Measurements from ENCODE around the gene CHML.

Gene CHML

GRCh38 chr1:241640149-241640866 lies at the start of gene CHML, which contains the start of gene OPN3:
Gene CHML (minus strand): TSS chr1:241640369. CDS start chr1:241635766, 4,603 bp downstream.
Gene OPN3 (minus strand): TSS chr1:241640369. CDS start chr1:241640254, 115 bp downstream.
- Histone ChIP-seq H3K36me3 (ENCODE audit: control insufficient read depth in 2 of 2, insufficient read depth in 1 of 2, low read length in 2 of 2) (peaks cover 0 to 10% of the 10 kb centered on the region in 2 experiments; a peak in 1 of 3 replicates), H3K4me3 (ENCODE audit: low read depth, low read length) (peak within 1 kb of the TSS; percentile 95), H3K27ac (ENCODE audit: extremely low read depth, low read depth, low read length) (peak within 1 kb of the TSS; percentile 89), H3K4me1 (ENCODE audit: control insufficient read depth, insufficient read depth, low read length) (peaks cover 10% of the 10 kb centered on the region), H3K9me3 (ENCODE audit: control insufficient read depth, insufficient read depth, low read depth, low read length) (no peaks in the 10 kb centered on the region; the same call in 1 of the 2 replicates)
- POLR2A ChIA-PET: interaction anchor here (0.5 to 1.6 kb wide), 11 partner anchors 11 to 1615 kb away, joined by 3 to 13 read pairs (median 4); partner anchors contain the start of genes CEP170, EXO1, FH and SDCCAG8
- CTCF ChIA-PET: interaction anchor here (4.5 kb wide), 1 partner anchor 13 kb away, joined by 23 read pairs; no protein-coding TSS in a partner anchor
- TF ChIP-seq ZNF558 (tag by site-specific recombination; IDR thresholded peaks at IDR 0.05) (no peak), ZNF501 (tag by site-specific recombination; IDR thresholded peaks at IDR 0.05) (peak; percentile 73; the same call in 1 of the 2 replicates), ZNF76 (tag by site-specific recombination; IDR thresholded peaks at IDR 0.05; ENCODE audit: borderline replicate concordance, low read depth) (peak; percentile 19; the same call in 1 of the 2 replicates), ZNF561 (tag by site-specific recombination; IDR thresholded peaks at IDR 0.05; ENCODE audit: borderline replicate concordance) (peak; percentile 94), SALL2 (tag by site-specific recombination; IDR thresholded peaks at IDR 0.05; ENCODE audit: borderline replicate concordance) (no peak), ZEB2 (tag by site-specific recombination; IDR thresholded peaks at IDR 0.05) (peak; percentile 78), ZSCAN30 (tag by site-specific recombination; IDR thresholded peaks at IDR 0.05) (peak; percentile 92), ZNF37A (tag by site-specific recombination; IDR thresholded peaks at IDR 0.05) (peak; percentile 38; the same call in 1 of the 2 replicates), ZNF660 (tag by site-specific recombination; IDR thresholded peaks at IDR 0.05) (peak; percentile 49; the same call in 1 of the 2 replicates), PRDM10 (tag by site-specific recombination; IDR thresholded peaks at IDR 0.05) (peak; percentile 33; the same call in 1 of the 2 replicates), ZFP37 (tag by site-specific recombination; IDR thresholded peaks at IDR 0.05) (0 out of 2 replicates have a peak, but pooled peaks have one; percentile 63), ATF2 (tag by site-specific recombination; IDR thresholded peaks at IDR 0.05; ENCODE audit: low read depth) (no peak), ZFHX2 (tag by site-specific recombination; conservative IDR thresholded peaks at IDR 0.05) (peak; percentile 71; the same call in 1 of the 2 replicates), PATZ1 (tag by site-specific recombination; IDR thresholded peaks at IDR 0.05) (peak; percentile 75), ZNF768 (tag by site-specific recombination; IDR thresholded peaks at IDR 0.05) (no peak), SP7 (tag by site-specific recombination; IDR thresholded peaks at IDR 0.05) (peak; percentile 67), ZNF580 (tag by site-specific recombination; IDR thresholded peaks at IDR 0.05) (peak; percentile 57; the same call in 1 of the 2 replicates), ZNF692 (tag by site-specific recombination; IDR thresholded peaks at IDR 0.05) (0 out of 2 replicates have a peak, but pooled peaks have one; percentile 65), ZNF2 (tag by site-specific recombination; IDR thresholded peaks at IDR 0.05) (peak; percentile 77; the same call in 1 of the 2 replicates), ZNF843 (tag by site-specific recombination; IDR thresholded peaks at IDR 0.05) (0 out of 2 replicates have a peak, but pooled peaks have one; percentile 49), KLF16 (tag by site-specific recombination; IDR thresholded peaks at IDR 0.05) (peak; percentile 53; the same call in 1 of the 2 replicates), GLIS1 (tag by site-specific recombination; IDR thresholded peaks at IDR 0.05) (peak; percentile 18; the same call in 1 of the 2 replicates), ZNF521 (tag by site-specific recombination; IDR thresholded peaks at IDR 0.05) (no peak), ZNF629 (tag by site-specific recombination; IDR thresholded peaks at IDR 0.05) (peak; percentile 45; the same call in 1 of the 2 replicates), ZNF596 (tag by site-specific recombination; IDR thresholded peaks at IDR 0.05) (0 out of 2 replicates have a peak, but pooled peaks have one; percentile 11)

Data from HEK293 (cell line).